ENCODE results near the gene RFPL3.
"Not testable (repeated sequence)": the region's sequence is repeated elsewhere in the genome, so short reads cannot be mapped to it uniquely, and the experiment has no call there.

The RFPL3 gene

GRCh38 chr22:32336771-32337424 lies 20.8 kb upstream of the RFPL3 start:
- H3K4me1 Mint-ChIP-seq (ENCODE audit: low read depth) = no peaks in the 10 kb centered on the region
- H3K4me3 Mint-ChIP-seq = no peak overlapping the region
- H3K9me3 Mint-ChIP-seq (ENCODE audit: low read depth) = no peaks in the 10 kb centered on the region
- no peak overlapping the region for H3K27ac Mint-ChIP-seq
- H3K36me3 Mint-ChIP-seq = no peaks in the 10 kb centered on the region
- H3K27me3 Mint-ChIP-seq = peaks cover 15% of the 10 kb centered on the region

GRCh38 chr22:32337425-32337824 lies 20.2 kb upstream of the RFPL3 start:
- not testable (repeated sequence) for H3K4me1 Mint-ChIP-seq (ENCODE audit: low read depth); H3K27ac Mint-ChIP-seq; H3K9me3 Mint-ChIP-seq (ENCODE audit: low read depth); H3K4me3 Mint-ChIP-seq; H3K36me3 Mint-ChIP-seq
- peaks cover 18% of the 10 kb centered on the region for H3K27me3 Mint-ChIP-seq

GRCh38 chr22:32338757-32339156 lies 18.9 kb upstream of the RFPL3 start:
- Mint-ChIP-seq H3K36me3 (no peaks in the 10 kb centered on the region), H3K4me3 (no peak overlapping the region), H3K27ac (no peak overlapping the region), H3K27me3 (peaks cover 18% of the 10 kb centered on the region), H3K4me1 (ENCODE audit: low read depth) (no peaks in the 10 kb centered on the region), H3K9me3 (ENCODE audit: low read depth) (no peaks in the 10 kb centered on the region)

- no peak overlapping the region for H3K27ac Mint-ChIP-seq
- no peaks in the 10 kb centered on the region for H3K9me3 Mint-ChIP-seq (ENCODE audit: low read depth)
- no peaks in the 10 kb centered on the region for H3K4me1 Mint-ChIP-seq (ENCODE audit: low read depth)
- H3K36me3 Mint-ChIP-seq = no peaks in the 10 kb centered on the region
- no peak overlapping the region for H3K4me3 Mint-ChIP-seq
- peaks cover 18% of the 10 kb centered on the region for H3K27me3 Mint-ChIP-seq
Observed at GRCh38 chr22:32339190-32340012, 18.3 kb upstream of the RFPL3 start.

- H3K27me3 Mint-ChIP-seq = peaks cover 14% of the 10 kb centered on the region
- no peaks in the 10 kb centered on the region for H3K9me3 Mint-ChIP-seq (ENCODE audit: low read depth)
- no peaks in the 10 kb centered on the region for H3K36me3 Mint-ChIP-seq
- H3K4me3 Mint-ChIP-seq = no peak overlapping the region
- no peak overlapping the region for H3K27ac Mint-ChIP-seq
- H3K4me1 Mint-ChIP-seq (ENCODE audit: low read depth) = no peaks in the 10 kb centered on the region
Observed at GRCh38 chr22:32340411-32340810, 17.3 kb upstream of the RFPL3 start.

- Mint-ChIP-seq H3K4me1 (ENCODE audit: low read depth) (no peaks in the 10 kb centered on the region), H3K4me3 (no peak overlapping the region), H3K27me3 (peaks cover 14% of the 10 kb centered on the region)
Observed at GRCh38 chr22:32341122-32341740, 16.4 kb upstream of the RFPL3 start.

GRCh38 chr22:32342977-32343376 lies 14.7 kb upstream of the RFPL3 start:
- Mint-ChIP-seq H3K4me3 (no peak overlapping the region), H3K36me3 (no peaks in the 10 kb centered on the region), H3K4me1 (ENCODE audit: low read depth) (no peaks in the 10 kb centered on the region), H3K27ac (no peak overlapping the region), H3K9me3 (ENCODE audit: low read depth) (no peaks in the 10 kb centered on the region), H3K27me3 (peaks cover 13% of the 10 kb centered on the region)

More at GRCh38 chr22:32341122-32341740, 16.4 kb upstream of the RFPL3 start:
- Mint-ChIP-seq H3K36me3 (no peaks in the 10 kb centered on the region), H3K27ac (no peak overlapping the region), H3K9me3 (ENCODE audit: low read depth) (no peaks in the 10 kb centered on the region)

GRCh38 chr22:32343941-32344340 lies 13.7 kb upstream of the RFPL3 start:
- no peak overlapping the region for H3K27ac Mint-ChIP-seq
- H3K36me3 Mint-ChIP-seq = no peaks in the 10 kb centered on the region
- H3K27me3 Mint-ChIP-seq = peaks cover 11% of the 10 kb centered on the region
- H3K4me1 Mint-ChIP-seq (ENCODE audit: low read depth) = no peaks in the 10 kb centered on the region
- H3K9me3 Mint-ChIP-seq (ENCODE audit: low read depth) = no peaks in the 10 kb centered on the region
- H3K4me3 Mint-ChIP-seq = no peak overlapping the region

- H3K9me3 Mint-ChIP-seq (ENCODE audit: low read depth) = no peaks in the 10 kb centered on the region
Observed at GRCh38 chr22:32348031-32348611, 9.5 kb upstream of the RFPL3 start.

GRCh38 chr22:32351875-32352274 lies 5.8 kb upstream of the RFPL3 start:
- not testable (repeated sequence) for H3K27me3 Mint-ChIP-seq; H3K4me1 Mint-ChIP-seq (ENCODE audit: low read depth); H3K36me3 Mint-ChIP-seq; H3K27ac Mint-ChIP-seq; H3K4me3 Mint-ChIP-seq; H3K9me3 Mint-ChIP-seq (ENCODE audit: low read depth)

More at GRCh38 chr22:32348031-32348611, 9.5 kb upstream of the RFPL3 start:
- H3K36me3 Mint-ChIP-seq = no peaks in the 10 kb centered on the region
- no peak overlapping the region for H3K27ac Mint-ChIP-seq
- peaks cover 3% of the 10 kb centered on the region for H3K27me3 Mint-ChIP-seq
- no peaks in the 10 kb centered on the region for H3K4me1 Mint-ChIP-seq (ENCODE audit: low read depth)
- no peak overlapping the region for H3K4me3 Mint-ChIP-seq

GRCh38 chr22:32352681-32353080 lies 5.0 kb upstream of the RFPL3 start:
- peaks cover 3% of the 10 kb centered on the region for H3K27me3 Mint-ChIP-seq
- H3K4me1 Mint-ChIP-seq (ENCODE audit: low read depth) = no peaks in the 10 kb centered on the region
- no peaks in the 10 kb centered on the region for H3K9me3 Mint-ChIP-seq (ENCODE audit: low read depth)
- H3K4me3 Mint-ChIP-seq = no peak overlapping the region
- no peaks in the 10 kb centered on the region for H3K36me3 Mint-ChIP-seq
- no peak overlapping the region for H3K27ac Mint-ChIP-seq

- no peaks in the 10 kb centered on the region for H3K9me3 Mint-ChIP-seq (ENCODE audit: low read depth)
- no peaks in the 10 kb centered on the region for H3K4me1 Mint-ChIP-seq (ENCODE audit: low read depth)
- H3K4me3 Mint-ChIP-seq = no peak overlapping the region
- H3K27me3 Mint-ChIP-seq = peaks cover 3% of the 10 kb centered on the region
- H3K27ac Mint-ChIP-seq = no peak overlapping the region
- H3K36me3 Mint-ChIP-seq = no peaks in the 10 kb centered on the region
Observed at GRCh38 chr22:32353292-32353691, 4.4 kb upstream of the RFPL3 start.

- Mint-ChIP-seq H3K27ac (no peak overlapping the region), H3K36me3 (no peaks in the 10 kb centered on the region), H3K9me3 (ENCODE audit: low read depth) (no peaks in the 10 kb centered on the region)
Observed at GRCh38 chr22:32353840-32354239, 3.8 kb upstream of the RFPL3 start.

GRCh38 chr22:32354360-32355351 lies 3.0 kb upstream of the RFPL3 start:
- Mint-ChIP-seq H3K27me3 (peaks cover 3% of the 10 kb centered on the region), H3K4me1 (ENCODE audit: low read depth) (no peaks in the 10 kb centered on the region), H3K4me3 (no peak overlapping the region), H3K27ac (no peak overlapping the region), H3K36me3 (peaks cover 3% of the 10 kb centered on the region), H3K9me3 (ENCODE audit: low read depth) (no peaks in the 10 kb centered on the region)

More at GRCh38 chr22:32353840-32354239, 3.8 kb upstream of the RFPL3 start:
- Mint-ChIP-seq H3K27me3 (peaks cover 3% of the 10 kb centered on the region), H3K4me3 (no peak overlapping the region), H3K4me1 (ENCODE audit: low read depth) (no peaks in the 10 kb centered on the region)

All from activated naive CD8-positive, alpha-beta T cell (primary cell).